ENCODE results near the gene RDH16.
"Not testable (repeated sequence)": the region's sequence is repeated elsewhere in the genome, so short reads cannot be mapped to it uniquely, and the experiment has no call there.

Gene RDH16

GRCh38 chr12:56916996-56917333, 40.4 kb downstream of the RDH16 start:
- DNase-seq (ENCODE audit: low spot score), result no peak

GRCh38 chr12:56916296-56916995, 41.0 kb downstream of the RDH16 start:
- DNase-seq (ENCODE audit: low spot score), result no peak

GRCh38 chr12:56914724-56915123, 42.7 kb downstream of the RDH16 start:
- no peak for DNase-seq (ENCODE audit: low spot score)

GRCh38 chr12:56914256-56914655, 43.2 kb downstream of the RDH16 start:
- DNase-seq (ENCODE audit: low spot score), result no peak

- DNase-seq (ENCODE audit: low spot score), result not testable (repeated sequence)
Measured at GRCh38 chr12:56909403-56909802, 48.0 kb downstream of the RDH16 start.

- DNase-seq (ENCODE audit: low spot score), result no peak
Measured at GRCh38 chr12:56908136-56908535, 49.3 kb downstream of the RDH16 start.

- no peak for DNase-seq (ENCODE audit: low spot score)
Measured at GRCh38 chr12:56905852-56906251, 51.6 kb downstream of the RDH16 start.

- DNase-seq (ENCODE audit: low spot score), result no peak
Measured at GRCh38 chr12:56903374-56903773, 54.0 kb downstream of the RDH16 start.
